NCI-H2196 (cell line): Measurements from ENCODE around the gene COBL.

ENCODE experiments used
- DNase-seq: peaks from one replicate; lab custom pipeline; 2025; ENCODE audit not compliant: unreplicated experiment; lab: John Stamatoyannopoulos, UW

The COBL gene

DNA sequence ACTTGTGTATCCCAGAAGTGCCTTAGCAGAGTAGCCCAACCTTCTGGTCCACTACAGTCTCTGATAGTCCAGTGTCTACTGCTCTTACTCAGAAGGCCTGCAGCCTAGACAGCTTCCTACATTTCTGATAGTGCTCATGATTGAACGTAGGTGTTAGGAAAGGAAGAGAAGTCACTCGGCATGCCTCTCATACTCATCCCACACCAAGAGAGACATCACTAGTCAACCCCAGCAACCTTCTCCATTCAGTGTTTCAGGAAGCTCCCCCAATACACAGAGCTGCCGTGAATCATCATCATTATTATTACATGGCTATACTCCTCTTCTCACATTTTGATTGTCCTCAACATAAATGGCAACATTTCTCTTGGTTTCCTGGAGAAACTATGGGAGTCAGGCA is 166.4 kb downstream of the COBL start:
- DNase-seq, result no peak

DNA sequence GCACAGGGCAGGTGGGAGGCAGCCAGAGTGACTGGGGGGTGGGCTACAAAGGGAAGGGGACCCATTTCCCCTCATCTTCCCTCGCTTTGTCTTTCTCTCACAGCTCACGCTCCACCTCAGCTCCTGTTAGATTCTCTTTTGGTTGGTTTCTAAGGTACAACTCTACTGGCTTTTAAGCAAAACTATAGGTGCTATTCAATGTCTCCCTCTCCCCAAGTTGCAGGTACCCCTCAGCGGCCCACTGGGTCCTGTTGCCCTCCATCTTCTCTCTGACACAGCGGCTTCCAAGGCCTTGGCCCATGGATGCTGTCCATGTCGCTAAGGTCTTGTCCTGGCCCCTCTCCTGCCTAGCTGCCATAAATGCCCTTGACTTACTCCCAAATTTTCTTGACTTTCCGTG is 168.4 kb downstream of the COBL start:
- DNase-seq, result no peak

- no peak for DNase-seq
Observed at GRCh38 chr7:51146816-51147586, 169.6 kb downstream of the COBL start.

DNA sequence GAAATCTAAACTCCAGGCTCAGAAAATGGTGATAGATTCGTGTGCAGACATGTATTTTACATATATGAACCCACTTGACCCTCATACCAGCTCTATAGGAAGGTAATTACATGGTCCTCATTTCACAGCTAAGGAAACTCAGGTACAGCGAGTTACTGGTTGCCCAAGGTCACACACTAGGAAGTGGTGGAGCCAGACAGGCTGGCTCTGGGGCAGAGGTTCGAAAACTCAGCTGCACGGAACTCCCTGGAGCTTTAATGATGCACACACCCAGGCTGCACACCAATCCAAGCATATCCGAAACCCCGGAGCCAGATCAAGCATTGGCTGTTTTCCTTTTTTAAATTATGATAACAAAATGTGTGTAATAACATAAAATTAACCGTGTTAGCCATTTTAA is 172.4 kb downstream of the COBL start:
- no peak for DNase-seq

DNA sequence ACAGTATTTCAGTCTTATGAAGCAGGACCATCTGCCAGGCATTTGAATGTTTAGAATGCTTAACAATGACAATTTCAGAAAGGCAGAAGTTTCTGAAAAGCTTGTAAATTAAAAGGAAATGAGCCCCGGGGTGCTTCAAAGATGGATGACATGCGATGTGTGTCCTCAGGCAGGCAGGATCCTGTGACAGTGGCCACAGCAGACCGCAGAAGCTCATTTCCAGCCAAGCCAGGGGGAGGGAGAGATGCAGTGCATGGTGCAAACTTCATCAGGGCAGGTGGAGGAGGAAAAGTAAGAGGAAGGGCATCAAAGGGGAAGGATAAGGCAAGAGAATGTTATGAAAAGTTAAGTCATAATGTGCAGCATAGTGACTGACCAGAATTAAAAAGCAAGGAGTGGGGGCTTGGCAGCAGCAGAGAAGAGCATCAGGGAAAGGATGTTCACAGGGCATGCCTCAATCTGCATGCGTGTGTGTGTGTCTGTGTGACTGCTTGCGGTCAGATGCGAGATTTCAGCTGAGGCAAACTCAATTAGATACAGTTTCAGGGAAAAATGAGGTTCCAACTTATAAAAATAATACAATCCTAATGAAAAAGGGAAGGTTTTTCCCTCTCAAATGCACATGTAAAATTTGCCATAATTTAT is 173.7 kb downstream of the COBL start:
- DNase-seq, result no peak

DNA sequence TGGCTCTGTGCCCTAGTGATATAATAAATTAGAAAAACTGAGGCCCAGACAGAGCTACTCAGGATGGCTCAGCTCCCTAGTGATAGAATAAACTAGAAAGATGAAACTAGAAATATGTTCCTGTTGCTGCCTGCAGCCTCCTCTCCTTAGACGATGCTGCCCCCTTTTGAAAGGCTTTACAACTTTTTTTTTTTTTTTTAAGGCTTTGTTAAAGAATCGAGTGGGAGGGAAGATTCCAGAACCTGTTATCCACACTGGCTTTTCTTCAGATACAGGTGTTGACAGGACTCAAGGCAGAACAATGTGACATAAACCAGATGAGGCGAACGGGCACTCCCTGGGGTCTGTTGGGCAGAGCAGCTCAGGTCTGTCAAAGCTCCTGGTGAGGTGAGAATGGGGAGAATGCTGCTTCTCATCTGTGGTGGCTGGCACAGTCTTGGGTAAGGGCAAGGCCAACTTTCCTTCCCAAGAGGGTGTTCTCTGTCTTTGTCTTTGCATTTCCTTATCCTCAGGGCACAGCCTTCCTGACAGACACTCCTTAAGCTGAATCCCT is 175.1 kb downstream of the COBL start:
- peak; percentile 27 for DNase-seq

DNA sequence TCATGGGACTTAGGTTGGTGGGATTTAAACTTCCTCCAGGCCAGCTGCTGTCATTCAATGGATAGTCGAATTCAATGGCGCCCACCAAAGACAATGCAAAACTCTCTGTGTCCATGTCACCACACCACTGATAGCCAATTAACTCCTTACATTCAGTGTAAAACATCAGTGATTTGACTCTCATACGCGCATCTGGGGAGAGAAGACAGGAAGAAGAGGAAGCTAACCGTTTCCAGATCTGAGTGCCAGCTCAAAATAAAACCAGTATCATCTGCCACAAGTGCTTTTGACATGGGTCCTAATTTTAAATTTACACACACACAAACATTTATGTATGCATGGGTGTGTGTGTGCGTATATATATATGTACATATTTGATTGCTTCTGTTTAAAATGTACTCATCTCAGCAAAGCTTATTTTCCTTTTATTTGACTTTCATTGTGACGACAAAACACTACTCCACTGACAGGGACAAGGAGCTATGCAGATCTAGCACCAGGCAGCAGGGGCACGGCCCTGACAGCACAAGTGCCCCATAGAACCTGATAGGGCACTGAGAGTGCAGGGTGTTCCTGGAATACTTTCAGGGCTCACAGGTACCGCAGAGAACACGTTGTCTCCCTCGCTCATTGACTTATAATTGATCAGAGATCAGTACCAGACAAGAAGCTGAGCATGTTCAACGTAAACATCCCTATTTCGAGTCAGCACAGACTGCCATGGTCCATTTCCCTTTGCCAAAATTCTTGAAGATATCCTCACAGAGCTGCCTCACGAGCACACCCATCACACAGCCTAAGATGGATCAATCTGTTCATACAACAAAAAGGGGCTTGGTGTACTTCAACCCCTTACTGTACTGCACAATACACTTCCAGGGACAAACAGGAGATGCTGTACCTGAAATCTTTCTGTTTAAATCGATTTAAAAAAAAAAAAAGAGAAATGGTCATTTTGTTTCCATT is 176.1 kb downstream of the COBL start:
- DNase-seq, result no peak

GRCh38 chr7:51139796-51140195 is 176.8 kb downstream of the COBL start:
- peak; percentile 40 for DNase-seq

- DNase-seq, result peak; percentile 35
Observed at GRCh38 chr7:51138123-51139085, 178.2 kb downstream of the COBL start.

- DNase-seq, result no peak
Observed at GRCh38 chr7:51135576-51135975, 181.0 kb downstream of the COBL start.

DNA sequence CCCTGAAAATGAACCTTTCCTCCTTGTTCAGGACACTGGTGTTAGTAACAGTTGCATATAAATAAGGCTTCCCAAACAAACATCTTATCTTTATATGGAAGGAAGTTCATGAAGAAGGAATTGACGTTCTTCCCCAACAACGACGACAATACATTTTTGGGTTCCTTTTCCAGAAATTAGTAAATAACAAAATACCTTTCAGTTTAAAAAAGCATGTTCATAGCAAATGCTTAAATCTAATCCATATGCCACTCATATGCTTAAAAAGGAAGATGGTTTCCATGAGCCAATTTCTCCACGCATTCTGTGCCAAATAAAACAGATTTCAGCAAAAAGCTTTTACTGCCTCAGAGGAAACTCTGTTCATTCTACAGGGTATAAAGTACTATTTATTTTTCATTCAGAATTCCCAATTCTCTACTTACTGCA is 182.6 kb downstream of the COBL start:
- no peak for DNase-seq

GRCh38 chr7:51132661-51133060 is 183.9 kb downstream of the COBL start:
- DNase-seq, result no peak

DNA sequence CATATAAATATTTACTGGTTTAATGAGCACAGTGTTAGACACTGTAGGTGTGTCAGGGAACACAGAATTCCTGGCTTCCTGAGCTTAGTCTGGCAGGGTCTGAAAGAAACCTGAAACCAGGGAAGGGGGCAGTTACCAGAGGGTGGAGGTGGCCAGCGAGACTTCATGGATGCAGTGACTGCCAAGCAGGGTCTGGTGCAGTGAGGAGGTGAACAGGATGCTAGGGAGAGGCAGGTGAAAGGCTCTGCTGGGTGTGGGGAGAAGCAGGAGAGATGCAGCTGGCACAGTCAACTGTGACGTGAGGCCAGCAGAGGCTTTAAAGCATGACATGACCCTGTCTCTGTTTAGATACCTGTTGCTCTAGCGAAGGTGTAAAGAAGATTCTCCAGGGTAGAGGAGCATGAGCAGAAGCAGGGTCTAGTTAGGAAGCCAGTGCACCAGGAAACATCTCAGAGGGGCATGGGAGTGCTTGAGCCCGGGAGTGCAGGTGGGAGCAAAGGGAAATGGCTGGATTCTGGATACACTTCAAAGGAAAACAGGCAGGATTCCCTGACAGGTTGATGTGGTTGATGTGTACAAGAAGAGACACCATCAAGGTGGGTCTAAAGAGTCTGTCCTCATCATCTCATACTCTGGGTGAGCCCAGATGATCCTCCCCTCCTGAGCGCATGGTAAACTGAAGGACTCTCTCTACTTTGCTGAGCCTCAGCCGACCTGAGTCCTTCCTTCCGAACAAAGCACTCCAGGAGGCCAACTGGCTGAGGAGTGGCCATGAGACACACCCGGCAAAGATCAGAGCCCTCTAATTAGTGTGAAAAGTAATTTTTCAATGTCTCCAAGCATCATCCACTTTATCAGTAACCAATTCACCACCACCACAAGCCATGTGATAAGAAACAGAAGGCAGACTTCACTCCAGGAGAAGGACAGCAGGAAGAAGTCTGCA is 186.8 kb downstream of the COBL start:
- peak; percentile 15 for DNase-seq

GRCh38 chr7:51128545-51129435 is 187.8 kb downstream of the COBL start:
- DNase-seq, result peak; percentile 4

DNA sequence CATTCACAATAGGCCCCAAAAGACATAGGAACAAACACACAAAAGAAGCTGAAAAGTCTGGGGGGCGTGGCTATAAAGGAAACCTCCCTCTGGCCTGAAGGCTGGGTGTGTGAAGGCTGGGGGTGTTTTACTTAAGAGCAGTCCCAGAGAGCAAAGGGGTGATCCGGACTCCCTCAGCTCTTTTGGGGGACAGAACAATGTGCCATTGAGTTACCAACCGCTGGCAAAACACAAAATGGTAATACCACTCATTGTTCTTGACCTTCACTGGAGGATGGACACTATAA is 189.0 kb downstream of the COBL start:
- no peak for DNase-seq

DNA sequence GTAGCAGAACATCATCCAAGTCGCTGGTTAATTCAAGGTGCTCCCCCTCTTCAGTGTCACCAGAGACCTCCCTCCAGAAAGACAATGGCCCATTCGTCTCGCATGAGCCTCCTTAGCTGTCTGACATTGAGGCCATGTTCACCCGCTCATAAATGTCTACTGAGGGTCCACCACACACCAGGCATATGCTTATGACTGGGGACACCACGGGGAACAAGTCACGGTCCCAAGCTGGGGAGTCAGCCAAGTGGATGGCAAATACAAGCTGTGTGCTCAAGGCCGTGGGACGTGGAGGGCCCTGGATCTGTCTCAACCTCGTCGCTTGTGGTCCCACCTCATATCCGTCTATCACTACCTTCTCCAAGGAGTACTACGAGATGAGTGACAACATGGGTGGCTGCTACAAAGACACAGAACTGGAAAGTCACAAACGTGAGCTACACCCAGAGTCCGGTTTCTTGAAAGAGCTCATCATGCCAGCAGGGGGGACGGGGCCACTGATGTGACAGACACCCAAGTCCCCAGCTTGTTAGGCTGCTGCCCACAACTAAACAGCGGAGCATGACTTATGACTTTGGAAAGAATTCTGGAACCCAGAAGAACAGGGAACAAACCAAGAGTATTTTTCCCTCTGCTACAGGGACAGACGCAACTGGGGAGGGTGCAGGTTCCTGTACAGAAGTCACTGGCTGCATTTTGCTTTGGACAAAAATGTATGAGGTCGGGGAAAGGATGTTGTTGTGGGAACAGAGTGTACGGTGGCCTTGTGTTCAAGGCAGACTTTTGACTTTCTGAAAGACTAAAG is 189.6 kb downstream of the COBL start:
- DNase-seq, result no peak

- no peak for DNase-seq
Observed at GRCh38 chr7:51126324-51126723, 190.3 kb downstream of the COBL start.
